ENCODE results near the gene EED.
"Not testable (repeated sequence)": the region's sequence is repeated elsewhere in the genome, so short reads cannot be mapped to it uniquely, and the experiment has no call there.

Gene EED

DNA sequence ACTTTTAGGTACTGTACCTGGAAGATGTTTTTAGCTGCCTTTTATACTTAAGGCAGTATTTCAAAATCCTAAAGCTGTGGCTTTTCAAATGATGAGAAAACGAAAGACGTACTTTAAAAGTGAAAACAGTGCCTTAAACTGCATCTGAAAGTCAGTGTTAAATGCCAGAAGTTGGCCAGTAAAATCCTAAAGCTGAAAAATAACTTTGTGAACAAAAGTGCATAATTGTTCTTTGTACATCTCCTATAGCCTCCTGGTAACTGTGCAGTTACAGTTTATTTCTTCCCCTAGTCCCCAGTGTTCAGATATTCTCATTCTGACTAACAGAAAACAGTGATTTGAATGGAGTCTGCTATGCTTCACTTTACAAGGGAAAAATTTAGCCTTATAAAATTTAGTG, 6.8 kb downstream of the EED start:
- DNase-seq = no peak

DNA sequence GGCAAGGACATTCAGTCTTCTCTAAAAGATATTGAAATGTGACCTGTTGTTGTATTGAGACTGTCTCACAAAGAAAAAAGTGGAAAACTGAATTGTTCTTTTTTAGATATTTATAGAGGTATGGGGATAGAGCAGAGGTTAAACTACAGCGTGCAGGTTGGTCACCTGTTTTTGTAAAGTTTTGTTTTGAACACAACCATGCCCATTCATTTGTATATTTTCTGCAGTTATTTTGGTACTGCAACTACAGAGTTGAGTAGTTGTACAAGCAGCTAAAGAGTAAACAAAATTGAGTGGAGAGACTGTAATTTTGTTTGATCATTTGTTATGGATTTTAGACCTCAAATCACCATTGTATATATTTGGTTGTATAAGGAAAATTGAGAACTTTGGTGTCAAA, 11.3 kb downstream of the EED start:
- DNase-seq = no peak

- no peak for DNase-seq
Measured at GRCh38 chr11:86256608-86257007, 12.1 kb downstream of the EED start.

DNA sequence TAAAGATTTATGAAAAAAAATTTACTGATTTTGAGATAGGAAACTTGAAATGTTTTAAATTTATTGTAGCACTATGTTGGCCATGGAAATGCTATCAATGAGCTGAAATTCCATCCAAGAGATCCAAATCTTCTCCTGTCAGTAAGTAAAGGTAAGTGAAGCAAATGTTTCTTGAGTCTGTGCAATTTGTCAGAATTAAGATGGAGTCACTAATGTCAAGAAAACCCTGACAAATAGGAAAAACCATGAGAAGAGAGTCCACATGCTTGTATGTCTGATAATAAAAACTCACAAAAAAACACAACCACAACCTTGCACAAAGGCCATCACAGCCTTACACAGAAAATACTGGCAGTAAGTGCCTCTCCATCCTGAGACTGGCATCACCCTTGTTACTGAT, 12.9 kb downstream of the EED start:
- DNase-seq = no peak

GRCh38 chr11:86259730-86260129, 15.2 kb downstream of the EED start:
- DNase-seq = no peak

DNA sequence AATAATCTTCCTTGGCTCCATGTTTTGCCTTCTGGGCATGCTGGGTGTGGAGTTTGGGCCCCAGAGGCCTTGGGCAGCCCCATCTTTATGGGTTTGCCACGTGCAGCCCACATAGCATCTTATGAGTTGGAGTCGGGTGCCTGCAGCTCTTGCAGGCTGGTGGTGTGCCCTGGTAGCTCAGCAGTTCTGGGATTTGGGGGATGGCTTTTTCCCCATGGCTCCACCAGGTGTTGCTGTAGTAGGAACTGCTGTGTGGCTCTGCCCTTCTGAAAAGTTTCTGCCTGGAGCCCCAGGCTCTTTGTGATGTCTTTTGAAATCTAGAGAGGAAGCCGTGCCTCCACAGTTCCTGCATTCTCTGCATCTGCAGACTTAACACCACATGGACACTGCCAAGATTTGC, 16.8 kb downstream of the EED start:
- no peak for DNase-seq

DNA sequence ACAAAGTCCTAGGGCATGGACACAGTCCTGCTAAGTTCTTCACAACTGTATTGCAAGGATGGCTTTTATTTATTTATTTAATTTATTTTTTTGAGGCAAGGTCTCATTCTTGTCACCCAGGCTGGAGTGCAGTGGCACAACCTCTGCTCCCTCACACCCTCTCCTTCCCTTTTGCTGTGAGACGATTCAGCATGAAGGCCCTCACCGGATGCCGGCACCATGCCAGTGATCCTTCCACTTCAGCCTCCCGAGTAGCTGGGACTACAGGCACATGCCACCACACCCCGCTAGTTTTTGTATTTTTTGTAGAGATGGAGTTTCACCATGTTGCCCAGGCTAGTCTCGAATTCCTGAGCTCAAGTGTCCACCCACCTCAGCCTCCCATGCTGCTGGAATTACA, 17.8 kb downstream of the EED start:
- DNase-seq = no peak

GRCh38 chr11:86264649-86265048, 20.1 kb downstream of the EED start:
- DNase-seq = no peak

- DNase-seq = no peak
Measured at GRCh38 chr11:86265194-86265593, 20.6 kb downstream of the EED start.

- DNase-seq = no peak
Measured at GRCh38 chr11:86269645-86270044, 25.1 kb downstream of the EED start.

DNA sequence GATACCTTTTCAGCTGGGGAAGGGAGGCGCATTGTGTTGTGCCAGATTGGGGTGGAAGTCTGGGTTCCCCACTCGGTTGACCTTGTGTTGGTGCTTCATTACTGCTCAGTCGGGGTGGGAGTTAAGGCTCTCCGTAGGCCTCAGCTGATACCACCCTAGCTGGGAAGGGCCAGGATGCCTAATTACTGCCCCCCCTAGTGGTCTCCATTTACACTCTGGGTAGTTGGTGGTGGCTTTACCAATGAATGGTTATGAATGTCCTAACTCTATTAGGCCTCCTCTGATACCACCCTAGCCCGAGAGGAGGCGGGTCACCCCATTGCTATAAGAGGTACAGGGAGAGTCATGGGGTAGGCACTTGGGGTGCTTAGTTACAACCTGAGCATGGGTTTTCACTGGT, 29.9 kb downstream of the EED start:
- DNase-seq = no peak

GRCh38 chr11:86274999-86275398, 30.4 kb downstream of the EED start:
- no peak for DNase-seq

- no peak for DNase-seq
Measured at GRCh38 chr11:86275493-86276370, 31.2 kb downstream of the EED start.

DNA sequence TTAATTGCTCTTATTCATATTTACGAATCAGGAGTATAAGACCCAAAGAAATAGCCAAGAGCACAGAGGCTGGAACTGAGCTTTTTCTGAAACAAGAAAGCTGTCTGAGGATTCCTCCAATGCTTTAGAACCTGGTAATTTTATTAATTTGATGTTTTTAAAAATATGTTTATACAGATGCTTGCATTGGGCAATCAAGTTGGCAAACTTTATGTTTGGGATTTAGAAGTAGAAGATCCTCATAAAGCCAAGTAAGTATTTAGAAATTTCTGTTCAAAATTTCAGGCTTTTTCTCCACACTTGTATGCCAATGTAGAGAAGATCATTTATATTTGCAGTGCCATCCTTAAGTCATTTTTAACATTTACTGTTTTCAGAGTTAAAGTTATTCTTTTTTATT, 33.2 kb downstream of the EED start:
- no peak for DNase-seq

- DNase-seq = no peak
Measured at GRCh38 chr11:86278226-86278625, 33.7 kb downstream of the EED start.

DNA sequence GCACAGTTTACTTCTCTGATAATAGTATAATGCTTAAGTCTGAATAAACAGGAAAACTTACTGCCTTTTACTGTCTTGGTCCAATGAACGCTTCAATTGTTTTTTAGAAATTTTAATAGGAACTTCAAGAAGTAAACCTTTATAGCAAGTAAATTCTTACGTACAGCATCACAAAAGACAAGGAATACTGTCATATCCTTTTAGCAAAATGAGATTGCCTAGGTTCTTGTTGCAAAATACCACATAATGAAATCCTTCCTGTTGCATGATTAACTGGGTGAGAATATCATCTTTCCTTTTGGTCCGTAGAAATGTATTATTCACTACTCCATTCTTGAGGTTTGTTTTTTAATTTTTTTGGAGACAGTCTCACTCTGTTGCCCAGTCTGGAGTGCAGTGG, 35.2 kb downstream of the EED start:
- DNase-seq = no peak

DNA sequence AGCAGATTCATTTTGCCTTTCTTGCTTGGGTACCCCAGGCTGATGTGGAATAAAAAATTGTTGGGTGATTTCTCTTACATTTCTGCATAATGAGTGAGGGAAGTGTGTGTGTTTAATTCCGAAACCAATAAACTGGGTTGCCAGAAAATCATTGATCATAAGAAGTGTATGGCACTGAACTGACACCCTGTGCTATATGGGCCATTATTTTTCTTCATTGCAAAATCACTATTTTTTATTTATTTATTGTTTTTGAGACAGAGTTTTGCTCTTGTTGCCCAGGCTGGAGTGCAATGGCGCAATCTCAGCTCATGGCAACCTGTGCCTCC, 42.9 kb downstream of the EED start:
- DNase-seq = no peak

- DNase-seq = no peak
Measured at GRCh38 chr11:86288776-86289507, 44.4 kb downstream of the EED start.

DNA sequence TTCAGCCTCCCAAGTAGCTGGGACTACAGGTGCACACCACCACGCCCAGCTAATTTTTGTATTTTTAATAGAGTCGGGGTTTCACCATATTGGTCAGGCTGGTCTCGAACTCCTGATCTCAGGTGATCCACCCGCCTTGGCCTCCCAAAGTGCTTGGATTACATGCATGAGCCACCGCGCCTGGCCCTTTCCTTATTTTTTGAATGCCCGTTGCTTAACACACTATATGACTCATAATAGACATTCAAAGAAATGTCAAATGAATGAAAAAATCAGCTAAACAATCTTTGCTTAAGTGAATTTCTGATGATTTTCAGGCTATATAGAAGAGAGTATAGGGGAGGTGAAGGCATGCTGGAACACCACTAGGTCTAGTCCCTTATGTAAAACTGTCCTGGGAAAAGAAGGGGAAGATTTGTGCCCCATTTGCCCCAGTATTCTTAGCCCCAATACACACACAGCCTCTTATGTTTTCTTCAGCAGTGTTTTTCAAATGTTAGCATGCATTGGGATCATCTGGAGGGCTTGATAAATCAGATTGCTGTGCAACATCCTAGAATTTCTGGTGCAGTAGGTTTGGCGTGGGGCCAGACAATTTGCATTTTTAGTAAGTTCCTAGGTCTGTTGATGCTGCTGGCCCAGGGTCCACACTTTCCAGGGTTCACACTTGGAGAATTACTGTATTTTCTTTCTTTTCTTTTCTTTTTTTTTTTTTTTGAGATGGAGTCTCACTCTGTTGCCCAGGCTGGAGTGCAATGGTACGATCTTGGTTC, 45.1 kb downstream of the EED start:
- DNase-seq = not testable (repeated sequence)

DNA sequence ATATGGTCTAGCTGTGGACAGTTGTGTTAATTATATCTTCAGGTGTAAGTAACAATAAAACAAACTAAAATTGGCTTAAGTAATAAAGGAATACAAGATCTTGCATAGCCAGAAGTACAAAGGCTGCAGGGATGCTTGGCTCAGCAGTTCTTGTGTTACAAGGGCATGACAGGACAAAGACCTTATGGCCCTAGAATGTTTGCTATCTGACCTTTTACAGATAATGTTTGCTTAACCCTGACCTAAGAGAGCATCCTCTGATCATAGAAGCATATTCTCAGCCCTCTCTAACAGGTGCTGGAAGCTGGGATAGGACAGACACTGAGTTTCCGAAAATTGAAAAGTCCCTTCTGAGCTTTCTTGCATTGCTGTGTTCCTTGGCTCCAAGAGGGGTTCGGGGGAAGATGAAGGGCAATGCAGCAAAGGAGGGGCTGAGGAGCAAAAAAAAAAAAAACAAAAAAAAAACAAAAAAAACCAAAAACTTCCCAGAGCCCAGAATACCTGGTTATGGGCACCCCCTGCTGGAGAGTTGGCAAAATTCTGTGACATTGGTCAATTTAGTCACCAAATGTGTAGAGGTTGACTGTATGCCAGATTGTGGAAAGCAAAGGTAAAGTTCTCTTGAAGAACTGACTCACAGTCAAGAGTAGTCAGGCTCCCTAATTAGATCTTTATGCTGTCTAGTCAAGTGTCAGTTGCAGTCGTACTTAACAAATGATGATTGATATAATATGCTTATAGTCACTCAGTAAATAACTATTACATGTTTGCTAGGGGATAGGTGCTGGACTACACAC, 47.1 kb downstream of the EED start:
- DNase-seq = peak; percentile 8

DNA sequence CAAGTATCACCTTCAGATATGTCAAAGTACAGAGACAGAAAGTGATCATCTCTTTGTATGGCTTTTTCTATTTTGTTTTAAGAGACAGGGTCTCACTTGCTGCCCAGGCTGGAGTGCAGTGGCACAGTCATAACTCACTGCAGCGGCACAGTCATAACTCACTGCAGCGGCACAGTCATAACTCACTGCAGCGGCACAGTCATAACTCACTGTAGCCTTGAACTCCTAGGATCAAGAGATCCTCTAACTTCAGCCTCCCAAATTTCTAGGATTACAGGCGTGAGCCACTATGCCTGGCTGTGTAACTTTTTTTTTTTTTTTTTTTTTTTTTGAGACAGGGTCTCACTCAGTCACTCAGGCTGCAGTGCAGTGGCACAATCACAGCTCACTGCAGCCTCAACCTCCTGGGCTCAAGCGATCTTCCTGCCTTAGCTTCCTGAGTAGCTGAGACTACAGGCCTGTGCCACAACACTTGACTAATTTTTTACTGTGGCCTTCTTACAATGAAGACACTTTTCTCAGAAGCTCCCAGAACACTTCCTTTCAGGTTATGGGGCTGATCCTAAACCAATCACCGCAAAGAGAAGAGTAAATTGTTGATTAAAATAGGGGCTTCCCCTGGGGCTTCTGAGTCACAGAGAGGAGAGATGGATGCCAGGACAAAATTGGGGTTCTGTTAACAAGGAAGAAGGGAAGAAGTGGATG, 48.5 kb downstream of the EED start:
- no peak for DNase-seq

GRCh38 chr11:86294026-86294425, 49.5 kb downstream of the EED start:
- DNase-seq = no peak

All from NCI-H1694 treated with DMSO at 0.1 percent for 48 hours (cell line).